ENCODE results near the gene MAGEA9. TPM values are rescaled to one million over a fixed set of nuclear protein-coding genes. Genes with fewer than 3 reads are reported as not detected.

The MAGEA9 gene
- total and polyA plus RNA-seq, 8 donors = not detected

GRCh38 chrX:149818652-149819051 is 36.9 kb downstream of the MAGEA9 start:
- H3K36me3 ChIP-seq = no peaks in the 10 kb centered on the region
- DNase-seq (no peak), ATAC-seq (no peak)
- intact Hi-C loops (cut with DNase I) = no loop called here
- no peak overlapping the region for H3K4me3 ChIP-seq
- no peaks in the 10 kb centered on the region for H3K9me3 ChIP-seq
- no peaks in the 10 kb centered on the region for H3K4me1 ChIP-seq
- H3K27me3 ChIP-seq = no peaks in the 10 kb centered on the region
- TF ChIP-seq CTCF (IDR thresholded peaks at IDR 0.05) = no peak
- H3K27ac ChIP-seq = no peak overlapping the region

- H3K27ac ChIP-seq = no peak overlapping the region
- H3K4me3 ChIP-seq = no peak overlapping the region
- DNase-seq (no peak), ATAC-seq (no peak)
- TF ChIP-seq CTCF (IDR thresholded peaks at IDR 0.05) = no peak
- no peaks in the 10 kb centered on the region for H3K36me3 ChIP-seq
- H3K27me3 ChIP-seq = no peaks in the 10 kb centered on the region
- no peaks in the 10 kb centered on the region for H3K4me1 ChIP-seq
- no peaks in the 10 kb centered on the region for H3K9me3 ChIP-seq
- intact Hi-C loops (cut with DNase I) = no loop called here
These were observed 37.6 kb downstream of the MAGEA9 start for GRCh38 chrX:149819371-149819770.

GRCh38 chrX:149825424-149825823 is 43.7 kb downstream of the MAGEA9 start:
- H3K27ac ChIP-seq = no peak overlapping the region
- H3K27me3 ChIP-seq = peaks cover 0 to 6% of the 10 kb centered on the region in 2 donors
- H3K4me3 ChIP-seq = no peak overlapping the region
- TF ChIP-seq CTCF (IDR thresholded peaks at IDR 0.05) = no peak
- H3K4me1 ChIP-seq = no peaks in the 10 kb centered on the region
- ATAC-seq = no peak
- intact Hi-C loops (cut with DNase I) = no loop called here
- no peaks in the 10 kb centered on the region for H3K36me3 ChIP-seq
- no peaks in the 10 kb centered on the region for H3K9me3 ChIP-seq
- DNase-seq = no peak

- DNase-seq = no peak
- H3K36me3 ChIP-seq = no peaks in the 10 kb centered on the region
- intact Hi-C loops (cut with DNase I) = no loop called here
These were observed 45.5 kb downstream of the MAGEA9 start for GRCh38 chrX:149827254-149827653.

GRCh38 chrX:149829751-149830191 is 48.0 kb downstream of the MAGEA9 start:
- TF ChIP-seq CTCF (IDR thresholded peaks at IDR 0.05) = no peak
- peaks cover 0 to 8% of the 10 kb centered on the region in 2 donors for H3K27me3 ChIP-seq
- H3K27ac ChIP-seq = no peak overlapping the region
- no peak for DNase-seq
- H3K4me1 ChIP-seq = no peaks in the 10 kb centered on the region
- ATAC-seq = no peak
- intact Hi-C loops (cut with DNase I) = no loop called here
- H3K36me3 ChIP-seq = no peaks in the 10 kb centered on the region
- no peak overlapping the region for H3K4me3 ChIP-seq
- no peaks in the 10 kb centered on the region for H3K9me3 ChIP-seq

More at GRCh38 chrX:149827254-149827653, 45.5 kb downstream of the MAGEA9 start:
- peaks cover 0 to 8% of the 10 kb centered on the region in 2 donors for H3K27me3 ChIP-seq
- H3K4me1 ChIP-seq = no peaks in the 10 kb centered on the region
- no peak overlapping the region for H3K4me3 ChIP-seq
- TF ChIP-seq CTCF (IDR thresholded peaks at IDR 0.05) = no peak
- H3K9me3 ChIP-seq = no peaks in the 10 kb centered on the region
- ATAC-seq = no peak
- H3K27ac ChIP-seq = no peak overlapping the region

All from left lung (tissue), 10 donors.